Measurements from ENCODE around the gene TTLL5.

GRCh38 chr14:75764020-75764419 lies 103.0 kb downstream of the TTLL5 start:
- TF ChIP-seq, protein P1, sequence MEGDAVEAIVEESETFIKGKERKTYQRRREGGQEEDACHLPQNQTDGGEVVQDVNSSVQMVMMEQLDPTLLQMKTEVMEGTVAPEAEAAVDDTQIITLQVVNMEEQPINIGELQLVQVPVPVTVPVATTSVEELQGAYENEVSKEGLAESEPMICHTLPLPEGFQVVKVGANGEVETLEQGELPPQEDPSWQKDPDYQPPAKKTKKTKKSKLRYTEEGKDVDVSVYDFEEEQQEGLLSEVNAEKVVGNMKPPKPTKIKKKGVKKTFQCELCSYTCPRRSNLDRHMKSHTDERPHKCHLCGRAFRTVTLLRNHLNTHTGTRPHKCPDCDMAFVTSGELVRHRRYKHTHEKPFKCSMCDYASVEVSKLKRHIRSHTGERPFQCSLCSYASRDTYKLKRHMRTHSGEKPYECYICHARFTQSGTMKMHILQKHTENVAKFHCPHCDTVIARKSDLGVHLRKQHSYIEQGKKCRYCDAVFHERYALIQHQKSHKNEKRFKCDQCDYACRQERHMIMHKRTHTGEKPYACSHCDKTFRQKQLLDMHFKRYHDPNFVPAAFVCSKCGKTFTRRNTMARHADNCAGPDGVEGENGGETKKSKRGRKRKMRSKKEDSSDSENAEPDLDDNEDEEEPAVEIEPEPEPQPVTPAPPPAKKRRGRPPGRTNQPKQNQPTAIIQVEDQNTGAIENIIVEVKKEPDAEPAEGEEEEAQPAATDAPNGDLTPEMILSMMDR (IDR thresholded peaks at IDR 0.05) = no peak
- TF ChIP-seq POLR2AphosphoS5 (IDR thresholded peaks at IDR 0.05) (no peak), EP300 (IDR thresholded peaks at IDR 0.05) (no peak), POLR2A (IDR thresholded peaks at IDR 0.05) (no peak)
